CD14-positive monocyte (primary cell): Measurements from ENCODE around the gene PLCB1. TPM values are rescaled to one million over a fixed set of nuclear protein-coding genes. Genes with fewer than 3 reads are reported as not detected.

ENCODE experiments used
- DNase-seq, 3 donors: peaks; one replicate each; pipeline ENCODE4 v3.0.0-alpha.2; 2011 to 2022
- H2AFZ ChIP-seq: 2 replicates; pipeline ENCODE4 v1.6.0; 2012; ENCODE audit warnings: mild to moderate bottlenecking, low read depth, low read length, inconsistent platforms; ENCODE audit not compliant: insufficient read depth, poor library complexity, severe bottlenecking
- H3K27ac ChIP-seq, 2 donors: 1 replicate in 1 of 2; 2 replicates in 1 of 2; pipeline ENCODE4 v1.5.1; 2012 to 2013; ENCODE audit warnings: low read length in 2 of 2, control low read depth in 1 of 2, inconsistent platforms in 1 of 2, low read depth in 1 of 2, mild to moderate bottlenecking in 1 of 2
- H3K27me3 ChIP-seq, 2 donors: one replicate each; pipeline versions ENCODE4 v1.6.0 to v1.6.1; 2011 to 2013; ENCODE audit warnings: low read length in 2 of 2; ENCODE audit not compliant: control insufficient read depth in 2 of 2, insufficient read depth in 2 of 2
- H3K36me3 ChIP-seq, 2 donors: replicated peaks in 1 of 2; 1 replicate in 1 of 2; 2 replicates in 1 of 2; pipeline versions ENCODE4 v1.5.1 to v1.6.1; 2012 to 2013; ENCODE audit warnings: low read length in 2 of 2, control low read depth in 1 of 2, inconsistent platforms in 1 of 2, mild to moderate bottlenecking in 1 of 2; ENCODE audit not compliant: insufficient read depth in 2 of 2, control insufficient read depth in 1 of 2
- H3K4me1 ChIP-seq, 2 donors: 1 replicate in 1 of 2; 2 replicates in 1 of 2; pipeline versions ENCODE4 v1.5.1 to v1.6.1; 2012 to 2013; ENCODE audit warnings: low read length in 2 of 2, control low read depth in 1 of 2, inconsistent platforms in 1 of 2, mild to moderate bottlenecking in 1 of 2, moderate library complexity in 1 of 2; ENCODE audit not compliant: insufficient read depth in 2 of 2, control insufficient read depth in 1 of 2
- H3K4me2 ChIP-seq: replicated peaks from 2 replicates; pipeline ENCODE3; 2012; ENCODE audit warnings: low read length, moderate library complexity, mild to moderate bottlenecking; ENCODE audit not compliant: poor library complexity, severe bottlenecking; ENCODE audit errors: extremely low read depth
- H3K4me3 ChIP-seq, 3 experiments: fragments of 200-600 bp in 1 of 3; sonication (generic) in 1 of 3; replicated peaks in 1 of 3; 1 replicate in 2 of 3; 2 replicates in 1 of 3; pipeline ENCODE4 v1.5.1; 2011 to 2013; ENCODE audit warnings: low read length in 3 of 3, mild to moderate bottlenecking in 3 of 3, control low read depth in 2 of 3, low read depth in 2 of 3, inconsistent platforms in 1 of 3, moderate library complexity in 1 of 3
- H3K79me2 ChIP-seq: 2 replicates; pipeline ENCODE4 v1.6.0; 2012; ENCODE audit warnings: mild to moderate bottlenecking, control low read depth, inconsistent platforms, low read length, moderate library complexity; ENCODE audit not compliant: insufficient read depth
- H3K9ac ChIP-seq: 2 replicates; pipeline ENCODE4 v1.6.0; 2017; ENCODE audit warnings: low read length, mild to moderate bottlenecking; ENCODE audit not compliant: insufficient read depth, poor library complexity, severe bottlenecking
- H3K9me3 ChIP-seq, 2 donors: replicated peaks in 1 of 2; 1 replicate in 1 of 2; 2 replicates in 1 of 2; pipeline versions ENCODE4 v1.5.1 to v1.6.1; 2012 to 2013; ENCODE audit warnings: low read length in 2 of 2, control low read depth in 1 of 2; ENCODE audit not compliant: control insufficient read depth in 1 of 2, insufficient read depth in 1 of 2
- H4K20me1 ChIP-seq: 2 replicates; pipeline ENCODE4 v1.6.0; 2012; ENCODE audit warnings: mild to moderate bottlenecking, low read length, control low read depth, moderate library complexity; ENCODE audit not compliant: insufficient read depth
- H3K27ac Mint-ChIP-seq, 7 donors: one replicate each; pipeline ENCODE4 v1.8.0; 2020; ENCODE audit warnings: mild to moderate bottlenecking in 7 of 7, mixed read lengths in 7 of 7, moderate library complexity in 6 of 7, inconsistent platforms in 2 of 7
- H3K27me3 Mint-ChIP-seq, 3 donors: one replicate each; pipeline ENCODE4 v1.8.0; 2021 to 2022; ENCODE audit warnings: low read depth in 3 of 3, mild to moderate bottlenecking in 3 of 3, mixed read lengths in 3 of 3, moderate library complexity in 3 of 3, inconsistent platforms in 1 of 3
- H3K36me3 Mint-ChIP-seq, 2 donors: one replicate each; pipeline ENCODE4 v1.8.0; 2020; ENCODE audit warnings: mixed read lengths in 2 of 2, inconsistent platforms in 1 of 2, mild to moderate bottlenecking in 1 of 2
- H3K4me1 Mint-ChIP-seq: one replicate; pipeline ENCODE4 v1.8.0; 2020; ENCODE audit warnings: mild to moderate bottlenecking, mixed read lengths
- H3K4me3 Mint-ChIP-seq, 2 donors: one replicate each; pipeline ENCODE4 v1.8.0; 2020; ENCODE audit warnings: mild to moderate bottlenecking in 2 of 2, mixed read lengths in 2 of 2, moderate library complexity in 1 of 2
- H3K9me3 Mint-ChIP-seq, 7 donors: one replicate each; pipeline ENCODE4 v1.8.0; 2020 to 2022; ENCODE audit warnings: mixed read lengths in 7 of 7, mild to moderate bottlenecking in 6 of 7, moderate library complexity in 6 of 7, inconsistent platforms in 2 of 7
- CTCF ChIP-seq: fragments of 200-600 bp; IDR thresholded peaks from one replicate; pipeline ENCODE4 v1.8.0; 2022; ENCODE audit warnings: antibody characterized with exemption, mild to moderate bottlenecking
- WGBS: methylation state at CpG from one replicate; pipeline ENCODE4 v1.1.5; 2013; ENCODE audit warnings: missing lambda C conversion rate; ENCODE audit not compliant: insufficient coverage; 5-methylcytosine and 5-hydroxymethylcytosine counted together
- intact Hi-C, 2 donors: fragments of 100-400 bp; cut with micrococcal nuclease; formaldehyde crosslinking; loops; one replicate each; pipeline versions ENCODE4 v1.15.0 to v1.15.1; 2023
- polyA plus RNA-seq, 3 donors: library from polyadenylated mRNA; depleted of rRNA in 1 of 3; unstranded in 2 of 3; stranded (reverse) in 1 of 3; fragments of 300-500 nt in 2 of 3; fragments of >200 nt in 1 of 3; fragmentation: Illumina TruSeq in 2 of 3; gene quantifications; 1 replicate in 2 of 3; 2 replicates in 1 of 3; pipeline ENCODE4 v1.2.3, GENCODE V29; 2012 to 2021

PLCB1 gene
- polyA plus RNA-seq, 3 donors = 8.6 to 16.4 (median 13.2) TPM

DNA sequence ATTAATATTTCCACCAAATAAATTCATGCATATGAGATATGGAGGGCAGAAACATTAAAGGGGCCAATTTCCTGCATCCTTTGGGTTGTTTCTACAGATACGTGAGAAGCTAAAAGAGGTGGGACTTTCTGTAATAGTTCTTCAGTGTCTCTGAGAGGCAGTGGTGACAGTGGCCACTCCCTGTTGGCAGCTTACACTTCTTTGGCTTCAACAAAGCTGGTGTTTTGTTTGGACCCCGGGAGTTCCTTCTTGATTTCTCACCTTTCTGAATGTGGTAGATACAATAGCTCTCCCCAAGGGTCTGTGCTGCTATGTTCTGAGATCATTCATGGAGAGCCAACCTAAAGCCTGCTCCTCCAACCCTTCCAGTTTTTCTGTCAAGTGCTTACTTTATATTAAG, 7.8 kb downstream of the PLCB1 start:
- Mint-ChIP-seq H3K27me3 (no peaks in the 10 kb centered on the region), H3K27ac (no peak overlapping the region), H3K9me3 (no peaks in the 10 kb centered on the region), H3K36me3 (peaks cover 11 to 21% of the 10 kb centered on the region in 2 donors), H3K4me1 (peaks cover 29% of the 10 kb centered on the region), H3K4me3 (no peak overlapping the region)
- H3K27me3 ChIP-seq = no peaks in the 10 kb centered on the region
- H3K27ac ChIP-seq = no peak overlapping the region
- H2AFZ ChIP-seq = no peak overlapping the region
- 85% methylated on average over 2 of the region's 2 CpGs for WGBS
- H3K36me3 ChIP-seq = peaks cover 0 to 11% of the 10 kb centered on the region in 2 donors
- no peak for TF ChIP-seq CTCF
- peaks cover 90% of the 10 kb centered on the region for H3K79me2 ChIP-seq
- DNase-seq = no peak
- intact Hi-C loops = loop anchor here in 1 of 2 donors (10.0 kb wide), 3 partner anchors 95 to 315 kb away; no protein-coding TSS in a partner anchor
- no peak overlapping the region for H3K4me2 ChIP-seq
- no peak overlapping the region for H3K9ac ChIP-seq
- peaks cover 88% of the 10 kb centered on the region for H4K20me1 ChIP-seq
- H3K4me3 ChIP-seq = no peak overlapping the region
- no peaks in the 10 kb centered on the region for H3K9me3 ChIP-seq
- peaks cover 12 to 18% of the 10 kb centered on the region in 2 donors for H3K4me1 ChIP-seq

GRCh38 chr20:8143474-8143873, 11.4 kb downstream of the PLCB1 start:
- Mint-ChIP-seq H3K4me1 (peaks cover 31% of the 10 kb centered on the region), H3K27ac (peak overlapping the region in 1 of 7 donors; percentile 6), H3K27me3 (no peaks in the 10 kb centered on the region), H3K4me3 (no peak overlapping the region), H3K36me3 (peaks cover 9 to 16% of the 10 kb centered on the region in 2 donors), H3K9me3 (no peaks in the 10 kb centered on the region)
- Histone ChIP-seq H3K9ac (no peak overlapping the region), H3K27ac (no peak overlapping the region), H3K4me3 (no peak overlapping the region), H2AFZ (no peak overlapping the region), H3K4me1 (peaks cover 16 to 17% of the 10 kb centered on the region in 2 donors), H4K20me1 (peaks cover 89% of the 10 kb centered on the region), H3K79me2 (peaks cover 88% of the 10 kb centered on the region), H3K4me2 (no peak overlapping the region), H3K36me3 (peaks cover 0 to 6% of the 10 kb centered on the region in 2 donors), H3K9me3 (no peaks in the 10 kb centered on the region), H3K27me3 (no peaks in the 10 kb centered on the region)
- intact Hi-C loops = no loop called here
- no CpG with 5 or more reads among the region's 3 CpGs for WGBS
- no peak for DNase-seq
- no peak for TF ChIP-seq CTCF
